ENCODE results near the gene PICALM. TPM values are rescaled to one million over a fixed set of nuclear protein-coding genes. Genes with fewer than 3 reads are reported as not detected.

Gene PICALM
- 65.9 to 92.4 TPM (median 74.5 TPM) in 5 replicates for total RNA-seq (2022; extraction: Qiagen RNA extraction)

GRCh38 chr11:86068951-86069407 lies at the start of gene PICALM:
Gene PICALM, minus strand, starts transcription at chr11:86069084. Its CDS starts 304 bp downstream, at chr11:86068780.

Other genes starting within 250 kb of the PICALM start
- not detected in 5 replicates for gene CCDC83, start 213.7 kb downstream of the PICALM start, total RNA-seq (2022; extraction: Qiagen RNA extraction)
- 22.6 to 26.5 TPM (median 24.4 TPM) in 5 replicates for gene EED, start 175.7 kb upstream of the PICALM start, total RNA-seq (2022; extraction: Qiagen RNA extraction)
- 30.3 to 39.4 TPM (median 36.8 TPM) in 5 replicates for gene HIKESHI, start 233.2 kb upstream of the PICALM start, total RNA-seq (2022; extraction: Qiagen RNA extraction)

All from A549 treated with AZD2906 at 1 μM for 4 hours (cell line).